Keratinocyte (primary cell): ENCODE results near the gene SLC44A5.

Experiments used
- CTCF ChIP-seq, 3 experiments: IDR thresholded peaks in 1 of 3; conservative IDR thresholded peaks in 1 of 3; optimal IDR thresholded peaks in 1 of 3; 2 replicates in 2 of 3; 3 replicates in 1 of 3; pipeline versions ENCODE3 to v1.5.1; 2011; ENCODE audit warnings: low read length in 3 of 3, mild to moderate bottlenecking in 3 of 3, moderate library complexity in 2 of 3, control low read depth in 1 of 3, inconsistent platforms in 1 of 3; ENCODE audit not compliant: insufficient read depth in 2 of 3; ENCODE audit errors: extremely low read depth in 1 of 3
- EZH2 ChIP-seq: IDR thresholded peaks from one replicate; pipeline ENCODE4 v1.6.1; 2012; ENCODE audit warnings: inconsistent platforms, mild to moderate bottlenecking, low read length, moderate library complexity

DNA sequence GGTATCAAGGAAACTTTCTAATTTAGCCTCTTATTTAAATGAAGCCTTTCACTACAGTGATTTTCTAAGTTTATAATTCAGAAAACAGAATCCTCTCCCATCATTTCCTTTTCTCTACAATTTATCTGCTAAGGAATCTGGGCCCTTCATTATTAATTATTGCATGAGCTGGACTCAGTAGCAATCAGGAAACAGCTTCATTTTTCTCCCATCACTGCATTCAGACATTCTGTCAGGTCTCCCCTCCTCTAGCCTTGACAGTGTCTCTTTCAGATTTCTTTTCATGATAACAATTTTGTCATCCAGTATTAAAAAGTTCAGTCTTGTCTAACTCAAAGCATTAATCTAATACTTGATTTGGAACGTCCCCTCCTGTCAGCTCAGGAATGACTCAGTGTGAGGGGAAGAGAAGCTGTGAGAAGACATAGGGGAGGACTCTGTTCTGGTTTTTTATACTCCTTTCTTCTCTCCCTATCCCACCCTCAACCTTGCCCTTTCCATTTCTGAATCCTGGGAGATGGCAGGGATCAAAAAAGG lies 28.1 kb downstream of the SLC44A5 start:
- TF ChIP-seq CTCF (optimal IDR thresholded peaks at IDR 0.05 in 1 of 3, IDR thresholded peaks at IDR 0.05 in 1 of 3, conservative IDR thresholded peaks at IDR 0.05 in 1 of 3; ENCODE audit: extremely low read depth in 1 of 3, insufficient read depth in 2 of 3, low read length in 3 of 3), result no peak
- TF ChIP-seq EZH2, result no peak
